ENCODE results near the gene PPP1R26. TPM values are rescaled to one million over a fixed set of nuclear protein-coding genes. Genes with fewer than 3 reads are reported as not detected.
"Not testable (repeated sequence)": the region's sequence is repeated elsewhere in the genome, so short reads cannot be mapped to it uniquely, and the experiment has no call there.

Gene PPP1R26
- polyA plus RNA-seq, 3 donors, result 29.7 to 37.9 (median 33.4) TPM

DNA sequence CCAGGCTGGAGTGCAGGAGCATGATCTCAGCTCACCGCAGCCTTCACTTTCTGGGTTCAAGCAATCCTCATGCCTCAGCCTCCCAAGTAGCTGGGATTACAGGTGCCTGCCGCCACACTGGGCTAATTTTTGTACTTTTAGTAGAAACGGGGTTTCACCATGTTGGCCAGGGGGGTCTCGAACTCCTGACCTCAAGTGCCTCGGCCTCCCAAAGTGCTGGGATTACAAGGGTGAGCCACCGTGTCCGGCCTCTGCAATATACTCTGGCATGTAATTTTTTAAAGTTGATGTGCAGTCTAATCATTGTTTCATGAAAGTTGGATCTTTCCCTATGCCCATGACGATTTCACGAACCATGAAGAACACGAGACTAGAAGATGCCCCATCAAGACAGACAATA is 28.6 kb upstream of the PPP1R26 start:
- no peak for DNase-seq (ENCODE audit: extremely low read depth in 1 of 11, low read depth in 9 of 11, low spot score in 4 of 11)

DNA sequence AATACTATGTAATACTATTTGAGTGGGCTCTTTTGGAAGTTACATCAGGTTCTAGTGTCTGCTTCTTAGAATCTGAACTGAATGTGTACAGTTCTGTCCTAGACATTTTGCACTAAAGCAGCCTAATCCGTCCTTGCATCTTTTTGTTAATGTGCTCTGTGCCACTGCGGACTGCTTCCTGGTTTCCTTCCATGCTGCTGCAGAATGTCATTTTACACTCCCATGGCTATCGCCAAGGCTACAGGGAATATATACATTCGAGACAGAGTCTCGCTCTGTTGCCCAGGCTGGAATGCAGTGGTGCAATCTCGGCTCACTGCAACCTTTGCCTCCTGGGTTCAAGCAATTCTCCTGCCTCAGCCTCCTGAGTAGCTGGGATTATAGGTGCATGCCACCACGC is 27.7 kb upstream of the PPP1R26 start:
- not testable (repeated sequence) for DNase-seq (ENCODE audit: extremely low read depth in 1 of 11, low read depth in 9 of 11, low spot score in 4 of 11)

DNA sequence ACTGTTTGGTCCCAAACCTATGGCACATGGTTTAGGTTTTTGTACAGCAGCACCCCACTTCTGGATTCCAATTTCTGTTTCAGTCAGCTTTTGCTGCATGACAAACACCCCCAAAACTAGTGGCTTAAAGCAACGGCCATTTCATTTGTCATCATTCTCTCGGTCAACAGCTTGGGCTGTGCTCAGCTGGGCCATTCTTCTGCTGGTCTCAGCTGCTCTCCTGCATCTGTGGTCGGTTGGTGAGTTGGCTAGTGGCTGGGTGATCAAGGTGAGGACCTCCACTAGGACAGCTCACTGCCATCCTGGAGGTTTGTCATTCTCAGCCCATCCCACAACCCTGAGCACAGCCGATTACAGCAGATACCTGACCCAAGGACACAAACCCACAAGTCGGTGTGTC is 24.8 kb upstream of the PPP1R26 start:
- DNase-seq (ENCODE audit: extremely low read depth in 1 of 11, low read depth in 9 of 11, low spot score in 4 of 11), result no peak

DNA sequence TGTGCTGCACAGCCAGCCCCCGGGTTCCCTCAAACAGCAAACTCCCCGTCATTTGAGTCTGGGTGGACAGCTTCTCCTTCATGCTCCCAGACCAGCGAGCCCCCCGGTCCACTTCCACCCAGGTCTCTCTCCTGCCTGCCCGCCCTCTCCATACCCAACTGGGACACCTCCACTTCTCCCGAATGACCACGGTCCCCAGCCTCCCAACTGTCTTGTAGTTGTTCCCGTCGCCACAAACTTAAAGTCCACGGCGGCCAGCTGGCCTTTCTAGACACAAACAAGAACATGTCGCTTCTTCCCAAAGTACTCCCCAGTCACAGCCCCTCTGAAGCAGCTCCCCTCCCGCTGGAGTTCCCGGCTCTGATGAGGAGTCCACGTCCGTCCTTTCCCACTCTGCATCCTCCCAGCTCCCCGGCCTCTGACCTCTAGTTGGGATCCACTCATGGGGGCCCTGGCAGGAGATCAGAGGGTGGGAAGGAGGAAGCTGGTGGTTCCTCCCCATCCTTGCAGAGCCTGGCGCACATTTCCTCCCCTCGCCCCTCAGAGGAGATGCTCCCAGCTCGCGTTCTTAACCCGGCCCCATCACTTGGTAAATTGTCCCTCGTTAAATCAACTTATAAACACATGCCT is 24.1 kb upstream of the PPP1R26 start:
- DNase-seq (ENCODE audit: extremely low read depth in 1 of 11, low read depth in 9 of 11, low spot score in 4 of 11), result no peak

DNA sequence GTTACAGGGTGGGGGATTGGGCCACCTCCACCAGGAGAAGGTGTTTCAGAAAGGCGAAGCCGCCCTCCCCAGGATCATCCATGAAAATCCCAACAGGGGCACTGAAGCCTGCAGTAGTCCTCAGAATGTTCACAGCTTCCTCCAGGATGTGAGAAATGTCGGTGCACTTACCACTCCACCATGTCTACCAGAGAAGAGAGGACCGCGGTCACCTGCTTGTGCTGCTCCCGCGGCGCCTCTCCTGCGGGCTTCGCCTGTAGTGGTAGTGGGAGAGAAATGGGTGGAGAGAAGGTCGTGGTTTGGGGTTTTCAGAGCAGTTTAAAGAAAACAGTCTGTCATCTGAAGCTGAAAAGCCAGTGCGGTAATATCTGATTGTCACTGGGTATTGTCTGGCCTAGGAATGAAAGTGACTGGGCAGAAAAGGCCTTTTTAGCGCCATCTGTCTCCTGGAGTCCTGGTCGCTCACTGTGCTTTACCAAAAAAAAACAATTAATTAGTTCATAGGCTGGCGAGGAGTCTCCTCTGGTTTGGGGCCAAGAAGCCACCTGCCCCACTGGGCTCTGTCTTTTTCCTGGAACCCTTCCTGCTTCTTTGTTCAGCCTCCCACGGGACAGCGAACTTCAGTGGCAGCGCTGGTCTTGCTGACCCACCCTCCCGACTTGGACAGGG is 23.0 kb upstream of the PPP1R26 start:
- DNase-seq (ENCODE audit: extremely low read depth in 1 of 11, low read depth in 9 of 11, low spot score in 4 of 11), result no peak

DNA sequence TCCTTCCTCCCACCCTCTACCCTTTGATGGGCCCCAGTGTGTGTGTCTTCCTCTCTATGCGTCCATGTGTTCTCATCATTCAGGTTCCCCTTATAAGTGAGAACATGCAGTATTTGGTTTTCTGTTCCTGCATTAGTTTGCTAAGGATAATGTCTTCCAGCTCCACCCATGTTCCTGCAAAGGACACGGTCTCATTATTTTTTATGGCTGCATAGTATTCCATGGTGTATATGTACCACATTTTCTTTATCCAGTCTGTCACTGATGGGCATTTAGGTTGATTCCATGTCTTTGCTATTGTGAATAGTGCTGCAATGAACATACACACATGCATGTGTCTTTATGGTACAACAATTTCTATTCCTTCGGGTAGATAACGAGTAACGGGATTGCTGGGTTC is 21.1 kb upstream of the PPP1R26 start:
- DNase-seq (ENCODE audit: extremely low read depth in 1 of 11, low read depth in 9 of 11, low spot score in 4 of 11), result not testable (repeated sequence)

DNA sequence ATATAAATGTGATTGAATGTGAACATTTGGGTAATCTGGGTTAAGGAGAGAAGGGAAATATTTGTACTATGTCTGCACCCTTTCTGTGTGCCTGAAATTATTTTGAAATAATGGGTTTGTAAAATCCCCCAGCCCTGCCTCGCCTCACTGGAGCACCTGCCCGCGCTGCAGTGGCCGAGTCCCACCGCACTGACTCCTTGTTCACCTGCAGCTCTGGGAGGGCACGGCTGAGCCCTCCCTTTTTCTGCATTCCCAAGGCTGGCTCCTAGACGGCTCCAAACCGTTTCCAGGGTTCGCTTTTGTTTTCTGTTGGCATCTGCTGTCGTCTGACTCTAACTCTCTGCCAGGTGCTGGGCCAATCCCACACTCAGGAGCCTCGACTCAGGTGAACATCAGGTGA is 17.6 kb upstream of the PPP1R26 start:
- no peak for DNase-seq (ENCODE audit: extremely low read depth in 1 of 11, low read depth in 9 of 11, low spot score in 4 of 11)

DNA sequence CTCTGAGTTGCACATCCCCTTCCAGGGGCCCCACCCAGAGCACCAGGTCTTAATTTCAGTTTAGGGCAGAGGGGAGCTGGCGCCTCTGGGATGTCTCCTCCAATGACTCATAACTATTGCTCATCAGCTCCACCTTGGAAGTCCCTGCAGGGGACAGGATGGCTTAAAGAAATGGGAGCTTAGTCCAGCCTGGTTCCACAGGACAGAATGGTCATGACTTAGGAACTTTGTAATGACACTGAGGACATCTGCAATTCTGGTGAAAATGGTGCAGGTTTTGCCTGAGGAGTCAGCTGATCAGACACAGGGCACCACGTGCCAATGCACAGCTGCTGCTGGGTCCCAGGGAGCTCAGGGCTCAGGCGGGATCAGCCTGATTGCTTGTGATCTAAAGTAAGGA is 16.4 kb upstream of the PPP1R26 start:
- DNase-seq (ENCODE audit: extremely low read depth in 1 of 11, low read depth in 9 of 11, low spot score in 4 of 11), result no peak

DNA sequence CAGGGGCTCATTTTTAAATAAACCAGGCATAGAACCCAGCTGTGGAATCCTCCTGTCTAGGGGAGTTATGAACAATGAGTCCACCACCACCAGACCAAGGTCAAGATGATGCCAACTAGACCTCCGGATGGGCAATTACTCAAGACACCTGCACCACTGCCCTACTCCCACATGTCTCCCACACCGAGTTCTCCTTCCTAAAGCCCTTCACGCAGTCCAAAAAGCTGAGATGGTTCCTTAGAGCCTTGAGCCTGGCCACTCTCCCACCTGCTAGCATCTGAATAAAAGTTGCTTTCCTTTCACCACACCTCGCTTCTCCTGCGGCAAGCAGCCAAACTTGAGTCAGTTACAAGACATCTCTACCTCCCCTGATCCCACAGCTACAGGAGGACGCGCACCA is 15.4 kb upstream of the PPP1R26 start:
- DNase-seq (ENCODE audit: extremely low read depth in 1 of 11, low read depth in 9 of 11, low spot score in 4 of 11), result no peak

DNA sequence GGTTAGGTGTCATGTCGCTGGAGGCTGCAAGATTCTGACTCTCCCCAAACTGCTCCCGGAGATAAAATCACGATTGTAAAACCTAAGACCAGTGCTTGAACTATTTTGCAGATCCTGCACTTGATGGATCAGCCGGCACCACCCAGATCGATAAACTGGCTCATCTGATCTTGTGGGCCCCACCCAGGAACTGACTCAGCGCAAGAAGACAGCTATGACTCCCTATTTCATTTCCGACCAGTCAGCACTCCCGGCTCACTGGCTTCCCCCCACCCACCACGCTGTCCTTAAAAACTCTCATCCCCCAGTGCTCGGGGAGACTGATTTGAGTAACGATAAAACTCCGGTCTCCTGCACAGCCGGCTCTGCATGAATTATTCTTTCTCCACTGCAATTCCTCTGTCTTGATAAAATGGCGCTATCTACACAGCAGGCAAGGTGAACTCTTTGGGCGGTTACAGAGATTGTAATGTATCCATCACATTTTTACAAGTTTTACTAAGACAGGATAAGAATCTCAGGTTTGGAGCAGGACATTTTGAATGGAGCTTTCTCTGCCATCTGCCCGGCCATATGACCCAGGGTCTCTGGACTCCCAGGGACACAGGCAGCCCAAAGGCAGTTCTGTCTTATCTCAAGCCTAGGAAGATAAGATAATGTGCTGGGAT is 10.6 kb upstream of the PPP1R26 start:
- DNase-seq (ENCODE audit: extremely low read depth in 1 of 11, low read depth in 9 of 11, low spot score in 4 of 11), result no peak

DNA sequence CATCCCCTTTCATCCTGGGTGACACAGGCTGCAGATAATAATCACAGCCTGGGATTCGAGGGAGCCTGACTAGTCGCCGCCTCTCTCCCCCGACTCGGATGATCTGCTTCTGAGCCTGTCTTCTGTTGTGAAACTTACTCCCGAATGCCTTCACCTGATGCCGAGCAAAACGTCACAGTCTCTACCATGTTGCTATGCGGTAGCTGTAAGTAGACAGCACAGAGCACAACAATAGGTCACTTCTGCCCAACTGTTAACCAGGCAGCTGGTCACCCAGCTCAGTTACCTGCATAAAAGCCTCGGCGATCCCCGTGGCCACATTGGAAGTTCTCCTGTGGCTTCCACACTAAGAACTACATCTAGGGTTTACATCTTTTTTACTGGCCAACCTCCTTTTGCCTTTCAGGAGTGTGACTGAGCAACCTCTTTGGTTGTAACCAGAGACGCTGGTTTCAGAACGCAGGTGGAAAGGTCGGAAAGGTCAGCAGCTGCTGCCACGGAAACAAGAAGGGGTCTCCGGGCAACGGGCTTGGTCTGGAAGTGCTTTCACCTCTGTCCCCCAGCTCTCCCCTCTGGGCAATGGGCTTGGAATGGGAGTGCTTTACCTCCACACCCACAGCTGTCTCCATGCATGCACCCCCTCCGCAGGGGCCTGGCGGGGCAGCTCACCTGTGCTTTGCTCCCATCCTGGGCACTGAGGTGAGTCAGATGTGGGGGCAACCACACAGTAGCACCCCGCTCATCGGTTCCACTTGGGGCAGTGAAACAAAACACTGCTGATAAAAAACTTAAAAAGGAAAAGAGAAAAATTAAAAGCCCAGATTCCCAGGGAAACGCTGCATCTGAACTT is 7.6 kb upstream of the PPP1R26 start:
- DNase-seq (ENCODE audit: extremely low read depth in 1 of 11, low read depth in 9 of 11, low spot score in 4 of 11), result peak in 7 of 11 donors; percentile 45 to 75 (median 59)

DNA sequence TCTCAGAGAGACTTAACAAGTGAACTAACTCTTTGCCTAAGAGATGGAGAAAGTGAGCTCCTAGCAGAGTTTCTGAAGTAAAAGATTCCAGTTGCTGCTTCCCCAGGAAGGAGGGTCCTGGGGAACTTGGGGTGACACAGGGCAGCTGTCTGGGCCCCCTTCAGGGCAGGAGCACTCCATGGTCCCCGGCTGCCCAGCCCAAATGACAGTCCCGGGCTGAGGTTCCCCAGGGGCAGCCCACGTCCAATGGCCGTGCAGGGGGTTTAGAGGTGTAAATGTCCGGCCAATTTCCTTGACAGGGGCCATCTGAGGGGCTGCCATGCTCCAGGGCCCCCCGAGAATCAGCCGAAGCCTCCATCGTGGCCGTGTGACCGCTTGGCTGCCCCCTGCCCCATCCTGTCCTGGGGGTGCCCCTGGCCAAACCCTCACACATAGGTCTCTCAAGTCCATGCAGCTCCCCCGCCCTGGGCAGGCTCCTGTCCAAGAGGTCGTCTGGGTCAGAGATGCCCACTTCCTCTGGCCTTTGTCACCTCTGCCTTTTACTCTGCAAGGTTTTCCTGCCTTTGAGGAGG is 5.5 kb upstream of the PPP1R26 start:
- no peak for DNase-seq (ENCODE audit: extremely low read depth in 1 of 11, low read depth in 9 of 11, low spot score in 4 of 11)

DNA sequence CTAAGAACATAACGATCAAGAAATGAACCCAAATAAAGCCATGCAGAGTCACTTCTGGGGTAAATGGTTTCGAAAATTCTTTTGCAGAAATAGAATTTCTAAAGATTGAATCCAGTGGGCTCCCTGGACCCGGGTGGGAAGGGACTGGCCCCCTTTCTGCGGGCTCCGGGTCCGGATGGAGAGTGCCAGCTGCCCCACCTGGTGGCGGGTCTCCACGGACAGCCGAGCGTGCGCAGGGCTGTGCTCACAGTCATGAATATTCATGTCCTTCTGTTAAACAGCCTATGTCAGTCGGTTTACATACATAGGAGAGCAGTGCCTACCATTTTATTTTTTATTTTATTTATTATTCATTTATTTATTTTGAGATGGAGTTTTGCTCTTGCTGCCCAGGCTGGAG is 4.7 kb upstream of the PPP1R26 start:
- DNase-seq (ENCODE audit: extremely low read depth in 1 of 11, low read depth in 9 of 11, low spot score in 4 of 11), result peak in 4 of 11 donors; percentile 21 to 29 (median 26)

DNA sequence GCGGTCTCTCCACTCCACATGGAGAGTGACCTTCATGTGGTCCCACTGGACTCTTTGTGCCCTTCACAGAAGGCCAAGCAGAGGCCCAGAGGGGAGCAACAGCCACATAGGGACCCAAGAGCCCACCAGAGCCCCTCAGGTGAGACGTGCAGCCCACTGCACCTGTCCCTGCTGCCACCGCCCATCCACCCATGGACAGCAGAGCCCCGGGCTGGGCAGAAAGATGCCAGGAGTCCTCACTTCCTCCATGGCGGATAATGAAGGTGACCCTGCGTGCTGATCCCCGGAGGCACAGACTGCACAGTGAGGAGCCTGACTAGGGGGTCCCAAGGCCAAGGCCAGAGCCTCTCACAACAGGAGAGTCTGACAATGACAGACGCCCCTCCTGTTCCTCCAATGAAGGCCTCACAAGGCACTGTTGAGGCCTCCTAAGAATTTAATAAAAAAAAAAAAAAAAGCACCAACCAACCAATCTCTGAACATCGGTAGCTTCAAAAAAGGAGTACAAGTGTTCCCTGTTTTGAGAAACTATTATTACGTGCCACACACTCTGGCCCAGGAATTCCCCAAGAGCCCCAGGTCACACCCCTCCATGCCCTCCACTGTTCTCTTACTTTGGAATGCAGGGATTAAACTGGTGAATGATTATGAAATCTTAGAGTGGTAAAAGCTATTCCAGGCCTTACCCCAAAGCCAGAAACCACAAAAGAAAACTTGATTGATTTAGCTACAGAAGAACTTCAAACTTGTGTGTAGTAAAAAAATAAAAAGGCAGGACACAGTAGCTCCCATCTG is 2.8 kb upstream of the PPP1R26 start:
- DNase-seq (ENCODE audit: extremely low read depth in 1 of 11, low read depth in 9 of 11, low spot score in 4 of 11), result no peak

DNA sequence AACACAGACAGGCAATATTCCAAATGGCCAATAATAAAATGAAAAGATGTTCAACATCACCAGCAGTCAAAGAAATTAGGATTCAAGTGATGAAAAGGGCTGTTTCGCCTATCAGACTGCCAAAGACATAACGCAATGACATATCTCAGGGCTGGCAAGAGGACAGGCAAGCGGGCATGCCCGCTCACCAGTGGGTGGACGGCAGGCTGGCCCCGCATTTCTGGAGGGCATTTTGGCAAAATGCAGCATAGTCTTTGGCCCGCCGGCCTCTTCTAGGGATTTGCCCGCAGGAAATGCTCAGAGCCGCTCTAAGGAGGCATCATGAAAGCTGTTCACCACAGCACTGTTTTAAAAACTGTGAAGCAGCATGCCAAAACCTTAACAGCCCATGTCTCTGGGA is 1.4 kb upstream of the PPP1R26 start:
- no peak for DNase-seq (ENCODE audit: extremely low read depth in 1 of 11, low read depth in 9 of 11, low spot score in 4 of 11)

DNA sequence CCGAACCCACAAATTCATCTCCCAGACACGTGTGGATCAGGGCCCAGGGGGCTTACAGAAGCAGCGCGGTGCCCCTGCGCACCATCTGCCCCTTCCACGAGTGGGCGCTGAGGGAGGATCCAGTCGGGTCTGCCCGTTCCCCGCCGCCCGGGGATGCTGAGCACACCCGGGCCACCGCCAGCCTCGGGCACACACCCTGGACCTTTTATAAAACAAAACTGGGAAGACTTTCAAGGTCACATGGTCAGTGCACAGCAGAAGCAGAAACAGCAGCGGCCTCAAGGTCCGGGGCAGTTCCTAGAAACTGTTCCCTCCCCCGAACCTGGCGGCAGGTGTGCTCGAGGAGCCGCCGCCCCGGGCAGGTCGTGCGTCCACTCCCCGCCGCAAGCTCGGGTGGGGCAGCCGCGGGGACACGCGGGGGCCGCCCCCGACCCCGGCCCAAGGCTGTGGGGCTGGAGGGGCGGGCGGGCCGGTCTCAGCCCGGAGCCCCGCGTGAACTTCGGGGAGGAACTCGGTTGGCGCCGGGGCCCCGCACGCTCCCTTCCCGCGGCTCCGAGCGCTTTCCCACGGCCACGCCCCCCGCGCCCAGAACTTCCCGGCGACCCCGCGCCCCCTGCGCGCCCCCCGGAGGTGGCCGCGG is 633 bp upstream of the PPP1R26 start:
- peak in 5 of 11 donors; percentile 10 to 39 (median 24) for DNase-seq (ENCODE audit: extremely low read depth in 1 of 11, low read depth in 9 of 11, low spot score in 4 of 11)

DNA sequence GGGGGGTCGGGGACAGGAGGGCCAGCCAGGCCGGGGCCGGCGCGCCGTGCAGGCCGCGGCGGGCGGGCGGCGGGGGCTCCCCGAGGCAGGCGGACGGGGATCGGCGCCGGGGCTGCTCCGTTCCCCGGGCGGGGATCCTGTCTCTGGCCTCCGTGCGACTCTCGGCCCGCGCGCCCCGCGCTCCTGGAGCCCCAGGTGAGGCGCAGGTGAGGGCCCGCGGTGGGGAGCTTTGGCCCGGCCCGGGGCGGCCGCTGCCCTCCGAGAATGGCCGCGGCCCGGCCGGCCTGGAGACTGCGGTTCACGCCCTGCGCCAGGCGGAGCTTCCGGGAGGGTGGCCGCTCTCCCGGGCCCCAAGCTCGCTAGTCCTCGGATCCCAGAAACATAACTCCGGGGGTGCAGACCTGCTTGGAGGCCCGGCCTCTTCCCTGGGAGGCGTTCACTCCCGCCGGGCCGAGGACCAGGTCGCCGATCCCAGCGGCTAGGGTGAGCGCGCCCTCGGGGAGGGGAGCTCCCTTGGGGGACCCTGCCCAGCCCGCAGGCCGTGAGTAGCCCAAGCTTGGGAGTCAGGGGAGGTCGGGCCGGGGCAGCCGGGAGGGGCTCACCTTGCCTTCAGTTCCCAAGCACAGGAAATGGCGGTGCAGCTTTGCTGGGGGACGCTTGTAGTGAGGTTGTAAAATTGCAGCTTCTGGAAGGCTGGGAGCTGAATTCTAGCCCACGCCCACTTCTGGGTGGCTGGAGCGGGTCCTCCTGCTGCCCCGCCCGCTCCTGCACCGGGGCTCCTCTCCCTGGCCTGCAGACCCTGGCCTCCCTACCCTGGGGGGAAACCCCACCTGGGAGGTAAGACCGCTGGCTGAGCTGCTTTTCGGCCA is 723 bp downstream of the PPP1R26 start:
- DNase-seq (ENCODE audit: extremely low read depth in 1 of 11, low read depth in 9 of 11, low spot score in 4 of 11), result peak in 4 of 11 donors; percentile 19 to 47 (median 34)

Data from renal cortex interstitium (tissue), 11 donors.